A204.1 (cell line): ENCODE data around the gene EXOC1L.

Experiments
- FAIRE-seq: peaks from 2 replicates; lab custom pipeline; 2012; peaks lifted over from hg19 to GRCh38; lab: Jason Lieb, UNC

Gene EXOC1L

GRCh38 chr4:55884093-55884850, 64.7 kb downstream of the EXOC1L start:
- no peak for FAIRE-seq

DNA sequence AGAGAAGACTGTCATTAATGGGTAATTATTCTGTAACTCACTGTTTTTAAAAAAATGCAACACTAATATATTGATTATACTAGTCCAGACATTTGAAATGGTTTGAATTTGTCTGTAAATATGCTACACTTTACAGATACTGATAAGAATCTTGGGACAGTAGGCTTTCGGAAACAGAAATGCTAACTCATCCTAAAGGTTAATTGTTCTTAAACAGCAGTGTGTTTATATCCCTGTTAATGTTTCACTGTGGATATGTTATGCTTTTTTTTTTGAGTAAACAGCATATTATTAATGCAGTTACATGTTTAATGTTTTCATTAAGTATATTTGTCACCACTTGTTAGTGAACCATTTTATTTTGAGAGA, 65.2 kb downstream of the EXOC1L start:
- no peak for FAIRE-seq
